Kidney glomerular epithelial cell (primary cell): ENCODE measurements around the gene CAPN12.
"Not testable (repeated sequence)": the region's sequence is repeated elsewhere in the genome, so short reads cannot be mapped to it uniquely, and the experiment has no call there.

ENCODE experiments used
- DNase-seq: peaks from one replicate; lab custom pipeline; 2025; lab: John Stamatoyannopoulos, UW

The CAPN12 gene

GRCh38 chr19:38744298-38744681 lies at the start of gene CAPN12:
CAPN12 (minus strand) TSS chr19:38744474; CDS start chr19:38744165, 309 bp downstream.
- no peak for DNase-seq

- no peak for DNase-seq
These were observed 49.4 kb upstream of the CAPN12 start for GRCh38 chr19:38793671-38794070.

- no peak for DNase-seq
These were observed 48.9 kb upstream of the CAPN12 start for GRCh38 chr19:38793177-38793576.

GRCh38 chr19:38792250-38793111 lies 48.2 kb upstream of the CAPN12 start:
- no peak for DNase-seq

GRCh38 chr19:38791451-38792064 lies 47.3 kb upstream of the CAPN12 start:
- not testable (repeated sequence) for DNase-seq

GRCh38 chr19:38790507-38791403 lies 46.5 kb upstream of the CAPN12 start:
- not testable (repeated sequence) for DNase-seq

- no peak for DNase-seq
These were observed 44.4 kb upstream of the CAPN12 start, which contains the start of gene LGALS7B for GRCh38 chr19:38788478-38789243. LGALS7B (plus strand) TSS chr19:38789200; CDS start chr19:38789227, 27 bp downstream.

- DNase-seq, result no peak
These were observed 42.4 kb upstream of the CAPN12 start for GRCh38 chr19:38786572-38787265.

GRCh38 chr19:38786061-38786460 lies 41.8 kb upstream of the CAPN12 start:
- DNase-seq, result not testable (repeated sequence)

- DNase-seq, result no peak
These were observed 41.0 kb upstream of the CAPN12 start for GRCh38 chr19:38785187-38785699.

- DNase-seq, result no peak
These were observed 40.0 kb upstream of the CAPN12 start for GRCh38 chr19:38784224-38784623.

GRCh38 chr19:38782212-38782611 lies 37.9 kb upstream of the CAPN12 start:
- not testable (repeated sequence) for DNase-seq

- no peak for DNase-seq
These were observed 36.8 kb upstream of the CAPN12 start for GRCh38 chr19:38781058-38781457.

GRCh38 chr19:38780443-38780842 lies 36.2 kb upstream of the CAPN12 start:
- no peak for DNase-seq

GRCh38 chr19:38778733-38779132 lies 34.5 kb upstream of the CAPN12 start:
- DNase-seq, result no peak

GRCh38 chr19:38774181-38774950 lies 30.1 kb upstream of the CAPN12 start:
- no peak for DNase-seq

GRCh38 chr19:38773469-38774177 lies 29.3 kb upstream of the CAPN12 start, which contains the start of gene LGALS7:
LGALS7 (minus strand) TSS chr19:38773517; CDS start chr19:38773492, 25 bp downstream.
- DNase-seq, result no peak

GRCh38 chr19:38771569-38771968 lies 27.3 kb upstream of the CAPN12 start:
- not testable (repeated sequence) for DNase-seq

- DNase-seq, result not testable (repeated sequence)
These were observed 26.6 kb upstream of the CAPN12 start for GRCh38 chr19:38770949-38771275.
